ENCODE measurements around the gene ZNF629.
A peak's percentile ranks its signal among the peaks of the same experiment; 100 is the strongest.

- TF ChIP-seq POLR2A (IDR thresholded peaks at IDR 0.05) = no peak
- TF ChIP-seq, protein P1, sequence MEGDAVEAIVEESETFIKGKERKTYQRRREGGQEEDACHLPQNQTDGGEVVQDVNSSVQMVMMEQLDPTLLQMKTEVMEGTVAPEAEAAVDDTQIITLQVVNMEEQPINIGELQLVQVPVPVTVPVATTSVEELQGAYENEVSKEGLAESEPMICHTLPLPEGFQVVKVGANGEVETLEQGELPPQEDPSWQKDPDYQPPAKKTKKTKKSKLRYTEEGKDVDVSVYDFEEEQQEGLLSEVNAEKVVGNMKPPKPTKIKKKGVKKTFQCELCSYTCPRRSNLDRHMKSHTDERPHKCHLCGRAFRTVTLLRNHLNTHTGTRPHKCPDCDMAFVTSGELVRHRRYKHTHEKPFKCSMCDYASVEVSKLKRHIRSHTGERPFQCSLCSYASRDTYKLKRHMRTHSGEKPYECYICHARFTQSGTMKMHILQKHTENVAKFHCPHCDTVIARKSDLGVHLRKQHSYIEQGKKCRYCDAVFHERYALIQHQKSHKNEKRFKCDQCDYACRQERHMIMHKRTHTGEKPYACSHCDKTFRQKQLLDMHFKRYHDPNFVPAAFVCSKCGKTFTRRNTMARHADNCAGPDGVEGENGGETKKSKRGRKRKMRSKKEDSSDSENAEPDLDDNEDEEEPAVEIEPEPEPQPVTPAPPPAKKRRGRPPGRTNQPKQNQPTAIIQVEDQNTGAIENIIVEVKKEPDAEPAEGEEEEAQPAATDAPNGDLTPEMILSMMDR (IDR thresholded peaks at IDR 0.05 in 4 of 5, conservative IDR thresholded peaks at IDR 0.05 in 1 of 5) = peak in 1 of 5 experiments; percentile 4
Observed at GRCh38 chr16:30787613-30788378, 791 bp upstream of the ZNF629 start.

Data from gastrocnemius medialis (tissue), 4 donors.